GF-D8 (cell line): ENCODE results near the gene TDP1.
"Not testable (repeated sequence)": the region's sequence is repeated elsewhere in the genome, so short reads cannot be mapped to it uniquely, and the experiment has no call there.

Source experiments
- DNase-seq: peaks from one replicate; lab custom pipeline; 2025; lab: John Stamatoyannopoulos, UW

TDP1 gene

GRCh38 chr14:90049390-90049789, 93.7 kb downstream of the TDP1 start:
- DNase-seq, result no peak

GRCh38 chr14:90050271-90050670, 94.5 kb downstream of the TDP1 start:
- no peak for DNase-seq

- no peak for DNase-seq
Measured at GRCh38 chr14:90053044-90053443, 97.3 kb downstream of the TDP1 start.

- DNase-seq, result no peak
Measured at GRCh38 chr14:90054803-90055202, 99.1 kb downstream of the TDP1 start.

GRCh38 chr14:90056826-90057225, 101.1 kb downstream of the TDP1 start:
- DNase-seq, result no peak

- DNase-seq, result no peak
Measured at GRCh38 chr14:90058876-90059458, 103.2 kb downstream of the TDP1 start.

- no peak for DNase-seq
Measured at GRCh38 chr14:90060312-90060964, 104.7 kb downstream of the TDP1 start.

- no peak for DNase-seq
Measured at GRCh38 chr14:90060965-90061684, 105.4 kb downstream of the TDP1 start.

- no peak for DNase-seq
Measured at GRCh38 chr14:90061685-90062126, 106.0 kb downstream of the TDP1 start, which contains the start of gene KCNK13. Gene KCNK13, plus strand, starts transcription at chr14:90061994. Its CDS starts 212 bp downstream, at chr14:90062206.

- no peak for DNase-seq
Measured at GRCh38 chr14:90062127-90062794, 106.5 kb downstream of the TDP1 start.

- DNase-seq, result no peak
Measured at GRCh38 chr14:90062822-90063539, 107.3 kb downstream of the TDP1 start.

- no peak for DNase-seq
Measured at GRCh38 chr14:90072350-90072749, 116.6 kb downstream of the TDP1 start.

GRCh38 chr14:90079576-90079975, 123.8 kb downstream of the TDP1 start:
- no peak for DNase-seq

GRCh38 chr14:90087433-90087832, 131.7 kb downstream of the TDP1 start:
- DNase-seq, result peak; percentile 44

GRCh38 chr14:90088176-90088575, 132.4 kb downstream of the TDP1 start:
- no peak for DNase-seq

GRCh38 chr14:90089486-90089885, 133.8 kb downstream of the TDP1 start:
- not testable (repeated sequence) for DNase-seq

- no peak for DNase-seq
Measured at GRCh38 chr14:90091393-90091792, 135.7 kb downstream of the TDP1 start.

- no peak for DNase-seq
Measured at GRCh38 chr14:90093942-90094595, 138.3 kb downstream of the TDP1 start.
